GM23338 (cell line): ENCODE results near the gene PLEKHD1. TPM values are rescaled to one million over a fixed set of nuclear protein-coding genes. Genes with fewer than 3 reads are reported as not detected.

ENCODE experiments used
- ATAC-seq: fragments of 200-7000 bp; cut with Tn5 transposase; 3 replicates; pipeline ENCODE4 v1.9.1; 2020
- DNase-seq: peaks from one replicate; pipeline ENCODE4 v3.0.0-alpha.2; 2015; ENCODE audit warnings: low spot score
- H2AFZ ChIP-seq: fragments of 200-600 bp; sonication (generic); 2 replicates; pipeline ENCODE4 v1.8.0; 2016; ENCODE audit warnings: antibody characterized with exemption, mild to moderate bottlenecking, moderate library complexity
- H3F3A ChIP-seq: fragments of 200-600 bp; sonication (generic); replicated peaks from 2 replicates; pipeline ENCODE4 v1.8.0; 2017; ENCODE audit warnings: antibody characterized with exemption, mixed run types, low read depth
- H3K27ac ChIP-seq: fragments of 200-600 bp; sonication (generic); 2 replicates; pipeline ENCODE4 v1.6.1; 2016; ENCODE audit warnings: low read depth
- H3K27me3 ChIP-seq: fragments of 200-600 bp; sonication (generic); 2 replicates; pipeline ENCODE4 v1.8.0; 2016; ENCODE audit warnings: mild to moderate bottlenecking, mixed run types, moderate library complexity; ENCODE audit not compliant: insufficient read depth
- H3K36me3 ChIP-seq: fragments of 200-600 bp; sonication (generic); 2 replicates; pipeline ENCODE4 v1.8.0; 2016; ENCODE audit warnings: mild to moderate bottlenecking; ENCODE audit not compliant: insufficient read depth
- H3K4me1 ChIP-seq: fragments of 200-600 bp; sonication (generic); 2 replicates; pipeline ENCODE4 v1.8.0; 2016; ENCODE audit warnings: mild to moderate bottlenecking, moderate library complexity; ENCODE audit not compliant: insufficient read depth
- H3K4me2 ChIP-seq: fragments of 200-600 bp; sonication (generic); 2 replicates; pipeline ENCODE4 v1.7.1; 2017; ENCODE audit warnings: mixed run types
- H3K4me3 ChIP-seq: fragments of 200-600 bp; sonication (generic); 2 replicates; pipeline ENCODE4 v1.6.1; 2016; ENCODE audit warnings: mixed run types
- H3K79me2 ChIP-seq: fragments of 200-600 bp; sonication (generic); replicated peaks from 2 replicates; pipeline ENCODE4 v1.8.0; 2017; ENCODE audit warnings: mild to moderate bottlenecking; ENCODE audit not compliant: insufficient read depth
- H3K9me2 ChIP-seq: fragments of 200-600 bp; sonication (generic); 2 replicates; pipeline ENCODE4 v1.8.0; 2017; ENCODE audit not compliant: insufficient read depth
- H4K20me1 ChIP-seq: fragments of 200-600 bp; sonication (generic); replicated peaks from 2 replicates; pipeline ENCODE4 v1.8.0; 2017; ENCODE audit warnings: mild to moderate bottlenecking; ENCODE audit not compliant: insufficient read depth
- H3K27ac Mint-ChIP-seq: 2 replicates; pipeline ENCODE4 v1.8.0; 2020; ENCODE audit warnings: inconsistent platforms, mild to moderate bottlenecking, moderate library complexity, mixed read lengths
- H3K27me3 Mint-ChIP-seq: 3 replicates; pipeline ENCODE4 v1.8.0; 2022; ENCODE audit warnings: low read depth, mild to moderate bottlenecking, moderate library complexity, mixed read lengths, inconsistent platforms; ENCODE audit not compliant: insufficient read depth, poor library complexity
- H3K36me3 Mint-ChIP-seq: 3 replicates; pipeline ENCODE4 v1.8.0; 2021; ENCODE audit warnings: low read depth, mild to moderate bottlenecking, inconsistent platforms, moderate library complexity, mixed read lengths
- H3K4me1 Mint-ChIP-seq: 3 replicates; pipeline ENCODE4 v1.8.0; 2020; ENCODE audit warnings: mild to moderate bottlenecking, inconsistent platforms, mixed read lengths
- H3K4me3 Mint-ChIP-seq: 3 replicates; pipeline ENCODE4 v1.8.0; 2021; ENCODE audit warnings: moderate library complexity, mild to moderate bottlenecking, inconsistent platforms, mixed read lengths
- H3K9me3 Mint-ChIP-seq: 3 replicates; pipeline ENCODE4 v1.8.0; 2020; ENCODE audit warnings: moderate library complexity, mild to moderate bottlenecking, inconsistent platforms, mixed read lengths
- CREB1 ChIP-seq: fragments of 250-450 bp; sonication (Bioruptor Pico); IDR thresholded peaks from 2 replicates; pipeline ENCODE4 v1.5.0; 2020; ENCODE audit warnings: low read depth, mild to moderate bottlenecking, moderate library complexity
- CTCF ChIP-seq, 2 experiments: fragments of 200-600 bp in 1 of 2; sonication (generic) in 1 of 2; conservative IDR thresholded peaks; 2 replicates each; pipeline versions ENCODE4 v1.5.1 to v1.6.1; 2016 to 2017; ENCODE audit warnings: antibody characterized with exemption in 2 of 2, low read depth in 2 of 2, mild to moderate bottlenecking in 2 of 2, moderate library complexity in 1 of 2
- ETS1 ChIP-seq: IDR thresholded peaks from 2 replicates; pipeline ENCODE4 v1.6.1; 2016; ENCODE audit warnings: antibody characterized with exemption
- EZH2 ChIP-seq: fragments of 200-600 bp; sonication (generic); IDR thresholded peaks from one replicate; pipeline ENCODE4 v1.8.0; 2017; ENCODE audit warnings: antibody characterized with exemption, mild to moderate bottlenecking, low read depth; ENCODE audit not compliant: unreplicated experiment
- EZH2phosphoT487 ChIP-seq: fragments of 200-600 bp; sonication (generic); IDR thresholded peaks from one replicate; pipeline ENCODE4 v1.8.1; 2018; ENCODE audit warnings: antibody characterized with exemption; ENCODE audit not compliant: unreplicated experiment
- JUNB ChIP-seq: IDR thresholded peaks from one replicate; pipeline ENCODE4 v1.6.1; 2016; ENCODE audit warnings: antibody characterized with exemption; ENCODE audit not compliant: unreplicated experiment
- NANOG ChIP-seq: IDR thresholded peaks from 2 replicates; pipeline ENCODE4 v1.6.1; 2016; ENCODE audit warnings: antibody characterized with exemption, borderline replicate concordance
- POLR2AphosphoS5 ChIP-seq: IDR thresholded peaks from 2 replicates; pipeline ENCODE4 v1.6.1; 2016; ENCODE audit warnings: antibody characterized with exemption, low read depth
- REST ChIP-seq: IDR thresholded peaks from one replicate; pipeline ENCODE4 v1.6.1; 2018; ENCODE audit warnings: antibody characterized with exemption; ENCODE audit not compliant: unreplicated experiment
- STAT1 ChIP-seq: IDR thresholded peaks from one replicate; pipeline ENCODE4 v1.6.1; 2016; ENCODE audit warnings: antibody characterized with exemption; ENCODE audit not compliant: unreplicated experiment
- ZNF114 ChIP-seq: fragments of 250-450 bp; sonication (Bioruptor Pico); IDR thresholded peaks from 2 replicates; pipeline ENCODE4 v1.5.0; 2020; ENCODE audit warnings: mild to moderate bottlenecking, moderate library complexity
- ZNF331 ChIP-seq: fragments of 250-450 bp; sonication (Bioruptor Pico); IDR thresholded peaks from 2 replicates; pipeline ENCODE4 v1.5.0; 2020; ENCODE audit warnings: low read depth, mild to moderate bottlenecking, moderate library complexity
- ZNF462 ChIP-seq: fragments of 250-450 bp; sonication (Bioruptor Pico); IDR thresholded peaks from 2 replicates; pipeline ENCODE4 v1.5.0; 2020; ENCODE audit warnings: mild to moderate bottlenecking, moderate library complexity
- polyA plus RNA-seq: library from polyadenylated mRNA; unstranded; fragments of >200 nt; fragmentation: Nextera tagmentation; extraction: Ambion mirVana; gene quantifications from 2 replicates; pipeline ENCODE4 v1.2.1, GENCODE V29; 2016
- total RNA-seq: library from RNA; depleted of rRNA; stranded (reverse); fragments of >200 nt; shearing (Covaris generic); gene quantifications from 2 replicates; pipeline ENCODE4 v1.2.3, GENCODE V29; 2014

Gene PLEKHD1
- total and polyA plus RNA-seq, 2 experiments from 2014 or later: 0.19 to 0.28 TPM

GRCh38 chr14:69538766-69539165, 54.2 kb downstream of the PLEKHD1 start:
- Histone ChIP-seq H4K20me1 (no peaks in the 10 kb centered on the region), H2AFZ (no peak overlapping the region), H3K4me2 (no peak overlapping the region), H3K4me1 (no peaks in the 10 kb centered on the region), H3K9me2 (no peaks in the 10 kb centered on the region), H3K27me3 (no peaks in the 10 kb centered on the region), H3K79me2 (no peaks in the 10 kb centered on the region), H3K36me3 (no peaks in the 10 kb centered on the region), H3K27ac (no peak overlapping the region), H3F3A (no peaks in the 10 kb centered on the region), H3K4me3 (no peak overlapping the region)
- DNase-seq: no peak
- no peak overlapping the region for H3K27ac Mint-ChIP-seq
- H3K4me1 Mint-ChIP-seq: no peaks in the 10 kb centered on the region
- no peak overlapping the region for H3K4me3 Mint-ChIP-seq
- no peaks in the 10 kb centered on the region for H3K9me3 Mint-ChIP-seq
- H3K36me3 Mint-ChIP-seq: no peaks in the 10 kb centered on the region
- H3K27me3 Mint-ChIP-seq: no peaks in the 10 kb centered on the region
- ATAC-seq: no peak
- no peak for TF ChIP-seq ZNF114 (CRISPR knock-in tag)
- no peak for TF ChIP-seq NANOG
- no peak for TF ChIP-seq JUNB
- TF ChIP-seq ETS1: no peak
- TF ChIP-seq ZNF462: no peak
- TF ChIP-seq EZH2: no peak
- TF ChIP-seq POLR2AphosphoS5: no peak
- TF ChIP-seq STAT1: no peak
- no peak for TF ChIP-seq ZNF331 (CRISPR knock-in tag)
- TF ChIP-seq EZH2phosphoT487: no peak
- TF ChIP-seq REST: no peak
- TF ChIP-seq CREB1: no peak
- TF ChIP-seq CTCF (conservative IDR thresholded peaks at IDR 0.05; ENCODE audit: low read depth in 2 of 2): no peak
